NCI-H460 (cell line): ENCODE measurements around the gene CLEC20A. TPM values are rescaled to one million over a fixed set of nuclear protein-coding genes. Genes with fewer than 3 reads are reported as not detected.

ENCODE experiments used
- small RNA-seq, 2 experiments: library from RNA; depleted of rRNA; stranded (forward); fragments of <200 nt; gene quantifications; one replicate each; pipeline ENCODE3, GENCODE V24; 2014
- total RNA-seq: library from RNA; depleted of rRNA; stranded (reverse); fragments of >200 nt; shearing (Covaris generic); gene quantifications from 2 replicates; pipeline ENCODE4 v1.2.3, GENCODE V29; 2014; rRNA removed

Gene CLEC20A
- total RNA-seq, 1 experiment from 2014 or later = not detected

Small RNA genes within 50 kb of the gene (small RNA-seq; reads per million reads assigned to genes)
- 0 reads per million in 2 experiments for gene RF00017

Other genes with a start within 250 kb of the CLEC20A start
- gene TEX35, start 16.1 kb upstream of the CLEC20A start, total RNA-seq = not detected in 2 replicates
- gene RALGPS2, start 228.3 kb upstream of the CLEC20A start, total RNA-seq = 4.4 and 6.6 TPM in 2 replicates